Natural killer cell treated with Interleukin-12 subunit alpha and Interleukin-12 subunit beta and Interleukin-15 and Interleukin-18, amount 100 ng/mL, for 72 hours (primary cell): Measurements from ENCODE around the gene EGFL8. TPM values are rescaled to one million over a fixed set of nuclear protein-coding genes. Genes with fewer than 3 reads are reported as not detected.
"Not testable (repeated sequence)": the region's sequence is repeated elsewhere in the genome, so short reads cannot be mapped to it uniquely, and the experiment has no call there.

Experiments
- ATAC-seq, 2 donors: fragments of 150-1000 bp; cut with Tn5 transposase in 1 of 2; sonication (Bioruptor Pico), chemical (Tn5 transposase) in 1 of 2; 2 replicates each; pipeline ENCODE4 v1.10.0; 2021
- DNase-seq: peaks from one replicate; pipeline ENCODE4 v3.0.0; 2022; ENCODE audit warnings: low spot score
- H3K27ac Mint-ChIP-seq, 2 donors: 1 replicate in 1 of 2; 2 replicates in 1 of 2; pipeline ENCODE4 v1.8.0; 2022; ENCODE audit warnings: mixed read lengths in 2 of 2, mild to moderate bottlenecking in 1 of 2, moderate library complexity in 1 of 2
- H3K27me3 Mint-ChIP-seq, 2 donors: 1 replicate in 1 of 2; 2 replicates in 1 of 2; pipeline ENCODE4 v1.8.0; 2022; ENCODE audit warnings: mixed read lengths in 2 of 2
- H3K36me3 Mint-ChIP-seq: one replicate; pipeline ENCODE4 v1.8.0; 2022; ENCODE audit warnings: mixed read lengths
- H3K4me1 Mint-ChIP-seq, 2 donors: 1 replicate in 1 of 2; 2 replicates in 1 of 2; pipeline ENCODE4 v1.8.0; 2022; ENCODE audit warnings: low read depth in 2 of 2, mixed read lengths in 2 of 2, mild to moderate bottlenecking in 1 of 2
- H3K4me3 Mint-ChIP-seq: one replicate; pipeline ENCODE4 v1.8.0; 2022; ENCODE audit warnings: mixed read lengths
- H3K9me3 Mint-ChIP-seq: 2 replicates; pipeline ENCODE4 v1.8.0; 2022; ENCODE audit warnings: mixed read lengths
- total RNA-seq, 2 donors: library from RNA; stranded (reverse); gene quantifications; one replicate each; pipeline ENCODE4 v1.2.3, GENCODE V29; 2022

The EGFL8 gene
- total RNA-seq, 2 donors from 2014 or later = 8.3 to 15.0 TPM

- not testable (repeated sequence) for ATAC-seq, DNase-seq, H3K27me3 Mint-ChIP-seq, H3K4me3 Mint-ChIP-seq, H3K36me3 Mint-ChIP-seq, H3K9me3 Mint-ChIP-seq, H3K27ac Mint-ChIP-seq
- peaks cover 0 to 13% of the 10 kb centered on the region in 2 donors for H3K4me1 Mint-ChIP-seq
Observed at GRCh38 chr6:32211432-32211831, 47.0 kb downstream of the EGFL8 start.

- no peaks in the 10 kb centered on the region for H3K36me3 Mint-ChIP-seq
- ATAC-seq = peak in 1 of 2 donors; percentile 26
- H3K4me3 Mint-ChIP-seq = no peak overlapping the region
- H3K4me1 Mint-ChIP-seq = peaks cover 0 to 13% of the 10 kb centered on the region in 2 donors
- no peak overlapping the region for H3K27ac Mint-ChIP-seq
- DNase-seq = no peak
- H3K27me3 Mint-ChIP-seq = no peaks in the 10 kb centered on the region
- no peaks in the 10 kb centered on the region for H3K9me3 Mint-ChIP-seq
Observed at GRCh38 chr6:32212076-32212760, 47.8 kb downstream of the EGFL8 start.

GRCh38 chr6:32213649-32214048 lies 49.3 kb downstream of the EGFL8 start:
- no peak for ATAC-seq
- no peaks in the 10 kb centered on the region for H3K9me3 Mint-ChIP-seq
- no peaks in the 10 kb centered on the region for H3K36me3 Mint-ChIP-seq
- peaks cover 0 to 13% of the 10 kb centered on the region in 2 donors for H3K4me1 Mint-ChIP-seq
- H3K4me3 Mint-ChIP-seq = no peak overlapping the region
- no peak overlapping the region for H3K27ac Mint-ChIP-seq
- no peak for DNase-seq
- H3K27me3 Mint-ChIP-seq = peaks cover 0 to 3% of the 10 kb centered on the region in 2 donors

- H3K27ac Mint-ChIP-seq = no peak overlapping the region
Observed at GRCh38 chr6:32214126-32214525, 49.7 kb downstream of the EGFL8 start.

DNA sequence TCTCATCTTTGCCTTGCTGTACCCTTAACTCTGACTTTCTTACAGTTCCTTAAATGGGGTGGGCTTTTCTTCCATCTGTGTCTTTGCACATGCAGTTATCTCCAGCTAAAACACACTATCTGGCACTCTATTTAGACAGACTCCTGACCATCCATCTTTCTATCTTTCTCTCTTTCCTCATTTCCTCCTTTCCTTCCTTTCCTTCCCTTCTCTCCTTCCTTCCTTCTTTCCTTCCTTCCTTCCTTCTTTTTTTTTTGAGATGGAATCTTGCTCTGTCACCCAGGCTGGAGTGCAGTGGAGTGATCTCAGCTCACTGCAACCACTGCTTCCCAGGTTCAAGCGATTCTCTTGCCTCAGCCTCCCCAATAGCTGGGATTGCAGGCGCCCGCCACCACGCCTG lies 51.2 kb downstream of the EGFL8 start:
- Mint-ChIP-seq H3K4me1 (peaks cover 0 to 13% of the 10 kb centered on the region in 2 donors), H3K27ac (no peak overlapping the region), H3K36me3 (no peaks in the 10 kb centered on the region), H3K27me3 (peaks cover 0 to 3% of the 10 kb centered on the region in 2 donors), H3K4me3 (no peak overlapping the region), H3K9me3 (no peaks in the 10 kb centered on the region)
- DNase-seq (no peak), ATAC-seq (no peak)

More at GRCh38 chr6:32214126-32214525, 49.7 kb downstream of the EGFL8 start:
- no peak for DNase-seq
- Mint-ChIP-seq H3K27me3 (peaks cover 0 to 3% of the 10 kb centered on the region in 2 donors), H3K4me3 (no peak overlapping the region), H3K36me3 (no peaks in the 10 kb centered on the region), H3K4me1 (peaks cover 0 to 13% of the 10 kb centered on the region in 2 donors), H3K9me3 (no peaks in the 10 kb centered on the region)
- ATAC-seq = no peak

- Mint-ChIP-seq H3K27me3 (peaks cover 0 to 3% of the 10 kb centered on the region in 2 donors), H3K9me3 (no peaks in the 10 kb centered on the region), H3K36me3 (no peaks in the 10 kb centered on the region), H3K27ac (no peak overlapping the region), H3K4me3 (no peak overlapping the region), H3K4me1 (peaks cover 0 to 13% of the 10 kb centered on the region in 2 donors)
- ATAC-seq (no peak), DNase-seq (no peak)
Observed at GRCh38 chr6:32216285-32216684, 51.9 kb downstream of the EGFL8 start.

DNA sequence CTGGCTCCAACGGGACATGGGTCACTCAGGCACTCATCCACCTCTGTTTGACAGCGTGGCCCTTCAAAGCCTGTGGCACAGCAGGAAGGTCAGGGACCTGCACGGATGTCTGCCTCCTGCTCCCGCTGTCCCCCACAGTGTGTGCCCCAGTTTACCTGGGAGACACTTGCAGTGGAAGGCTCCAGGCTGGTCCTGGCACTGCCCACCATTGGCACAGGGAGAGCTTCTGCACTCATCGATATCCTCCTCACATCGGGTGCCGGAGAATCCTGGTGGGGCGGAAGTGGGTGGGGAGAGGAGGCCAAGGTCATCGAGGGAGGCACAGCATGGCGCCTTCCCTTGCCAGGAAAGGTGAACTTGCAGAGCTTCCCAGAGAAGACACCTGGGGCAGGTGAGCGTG lies 52.6 kb downstream of the EGFL8 start:
- ATAC-seq = no peak

More for the DNA sequence above, 52.6 kb downstream of the EGFL8 start:
- H3K27ac Mint-ChIP-seq = no peak overlapping the region
- peaks cover 0 to 10% of the 10 kb centered on the region in 2 donors for H3K4me1 Mint-ChIP-seq
- no peak for DNase-seq
- H3K4me3 Mint-ChIP-seq = no peak overlapping the region
- no peaks in the 10 kb centered on the region for H3K36me3 Mint-ChIP-seq
- H3K9me3 Mint-ChIP-seq = no peaks in the 10 kb centered on the region
- H3K27me3 Mint-ChIP-seq = peaks cover 0 to 3% of the 10 kb centered on the region in 2 donors

Other genes with a start within 250 kb of the EGFL8 start
- under 1 TPM in 1 of 2 donors, not detected in 1; 0.92 TPM for gene C2, start 236.9 kb upstream of the EGFL8 start, total RNA-seq
- under 1 TPM; 0.33 to 0.40 TPM for gene CFB, start 218.5 kb upstream of the EGFL8 start, total RNA-seq
- gene NELFE, start 205.6 kb upstream of the EGFL8 start, total RNA-seq = 10 to 100 TPM; 61.5 to 78.0 TPM
- 100 to 1,000 TPM; 103 to 164 TPM for gene SKIC2, start 205.4 kb upstream of the EGFL8 start, total RNA-seq
- 10 to 100 TPM; 11.4 to 27.5 TPM for gene DXO, start 192.5 kb upstream of the EGFL8 start, total RNA-seq
- gene C4A, start 182.5 kb upstream of the EGFL8 start, total RNA-seq = 10 to 100 TPM in 1 of 2 donors, 1 to 10 TPM in 1; 4.4 to 13.3 TPM
- 1 to 10 TPM; 3.4 to 5.0 TPM for gene C4B, start 149.8 kb upstream of the EGFL8 start, total RNA-seq
- gene CYP21A2, start 126.2 kb upstream of the EGFL8 start, total RNA-seq = 1 to 10 TPM in 1 of 2 donors, not detected in 1; 1.3 TPM
- gene TNXB, start 55.3 kb upstream of the EGFL8 start, total RNA-seq = 1 to 10 TPM; 3.8 to 6.7 TPM
- gene ATF6B, start 36.3 kb upstream of the EGFL8 start, total RNA-seq = 100 to 1,000 TPM; 125 to 132 TPM
- 1 to 10 TPM; 5.5 to 6.0 TPM for gene FKBPL, start 34.3 kb upstream of the EGFL8 start, total RNA-seq
- under 1 TPM; 0.17 to 0.33 TPM for gene PRRT1, start 12.7 kb upstream of the EGFL8 start, total RNA-seq
- gene PPT2, start 10.5 kb upstream of the EGFL8 start, total RNA-seq = 10 to 100 TPM; 10.8 to 32.3 TPM
- gene AGPAT1, start 11.5 kb downstream of the EGFL8 start, total RNA-seq = 10 to 100 TPM; 39.2 to 43.0 TPM
- 10 to 100 TPM; 41.0 to 53.3 TPM for gene RNF5, start 13.8 kb downstream of the EGFL8 start, total RNA-seq
- gene AGER, start 19.7 kb downstream of the EGFL8 start, total RNA-seq = 10 to 100 TPM; 15.0 to 29.7 TPM
- gene PBX2, start 25.6 kb downstream of the EGFL8 start, total RNA-seq = 10 to 100 TPM; 64.1 to 89.4 TPM
- gene GPSM3, start 28.0 kb downstream of the EGFL8 start, total RNA-seq = 100 to 1,000 TPM; 131 to 143 TPM
- gene NOTCH4, start 59.5 kb downstream of the EGFL8 start, total RNA-seq = 1 to 10 TPM; 1.4 TPM
- gene TSBP1, start 207.3 kb downstream of the EGFL8 start, total RNA-seq = not detected
- gene BTNL2, start 242.6 kb downstream of the EGFL8 start, total RNA-seq = not detected